ENCODE results near the gene CDC42BPB.

CDC42BPB gene

DNA sequence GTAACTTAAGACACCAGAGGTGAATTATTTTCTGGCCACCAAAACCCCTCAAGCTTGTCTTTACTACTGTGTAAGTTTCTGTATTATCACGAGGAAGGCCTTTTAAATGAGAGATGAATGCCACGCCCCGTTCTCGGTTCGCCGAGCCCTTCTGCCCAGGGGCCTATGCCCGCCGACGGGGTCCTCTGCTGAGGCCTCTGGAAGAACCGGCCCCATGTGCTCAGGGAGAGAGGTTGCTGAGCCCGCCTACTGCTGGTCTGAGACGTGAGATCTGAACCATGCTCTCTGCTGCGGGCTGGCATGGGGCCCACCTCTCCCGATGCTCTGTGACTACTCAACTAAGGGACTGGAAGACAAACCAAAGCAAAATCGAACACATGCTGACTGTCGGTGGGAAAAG lies 113.9 kb downstream of the CDC42BPB start:
- TF ChIP-seq, protein P1, sequence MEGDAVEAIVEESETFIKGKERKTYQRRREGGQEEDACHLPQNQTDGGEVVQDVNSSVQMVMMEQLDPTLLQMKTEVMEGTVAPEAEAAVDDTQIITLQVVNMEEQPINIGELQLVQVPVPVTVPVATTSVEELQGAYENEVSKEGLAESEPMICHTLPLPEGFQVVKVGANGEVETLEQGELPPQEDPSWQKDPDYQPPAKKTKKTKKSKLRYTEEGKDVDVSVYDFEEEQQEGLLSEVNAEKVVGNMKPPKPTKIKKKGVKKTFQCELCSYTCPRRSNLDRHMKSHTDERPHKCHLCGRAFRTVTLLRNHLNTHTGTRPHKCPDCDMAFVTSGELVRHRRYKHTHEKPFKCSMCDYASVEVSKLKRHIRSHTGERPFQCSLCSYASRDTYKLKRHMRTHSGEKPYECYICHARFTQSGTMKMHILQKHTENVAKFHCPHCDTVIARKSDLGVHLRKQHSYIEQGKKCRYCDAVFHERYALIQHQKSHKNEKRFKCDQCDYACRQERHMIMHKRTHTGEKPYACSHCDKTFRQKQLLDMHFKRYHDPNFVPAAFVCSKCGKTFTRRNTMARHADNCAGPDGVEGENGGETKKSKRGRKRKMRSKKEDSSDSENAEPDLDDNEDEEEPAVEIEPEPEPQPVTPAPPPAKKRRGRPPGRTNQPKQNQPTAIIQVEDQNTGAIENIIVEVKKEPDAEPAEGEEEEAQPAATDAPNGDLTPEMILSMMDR (IDR thresholded peaks at IDR 0.05; ENCODE audit: low read depth, low read length), result no peak
- no peaks in the 10 kb centered on the region for H3K9me3 ChIP-seq
- no peak for DNase-seq
- H3K4me3 ChIP-seq (ENCODE audit: low read depth, low read length), result no peak overlapping the region
- peaks cover 14% of the 10 kb centered on the region for H3K4me1 ChIP-seq
- no peaks in the 10 kb centered on the region for H3K27me3 ChIP-seq
- H3K36me3 ChIP-seq, result peaks cover 75% of the 10 kb centered on the region

GRCh38 chr14:102942069-102942468 lies 115.3 kb downstream of the CDC42BPB start:
- DNase-seq, result no peak
- H3K27me3 ChIP-seq, result no peaks in the 10 kb centered on the region
- peaks cover 77% of the 10 kb centered on the region for H3K36me3 ChIP-seq
- no peaks in the 10 kb centered on the region for H3K9me3 ChIP-seq
- no peak overlapping the region for H3K4me3 ChIP-seq (ENCODE audit: low read depth, low read length)
- TF ChIP-seq, protein P1 (IDR thresholded peaks at IDR 0.05; ENCODE audit: low read depth, low read length), result no peak
- H3K4me1 ChIP-seq, result peaks cover 14% of the 10 kb centered on the region

GRCh38 chr14:102941419-102942011 lies 115.8 kb downstream of the CDC42BPB start:
- Histone ChIP-seq H3K27me3 (no peaks in the 10 kb centered on the region), H3K4me1 (peaks cover 14% of the 10 kb centered on the region), H3K36me3 (peaks cover 73% of the 10 kb centered on the region), H3K4me3 (ENCODE audit: low read depth, low read length) (no peak overlapping the region), H3K9me3 (no peaks in the 10 kb centered on the region)
- DNase-seq, result peak; percentile 50
- TF ChIP-seq, protein P1 (IDR thresholded peaks at IDR 0.05; ENCODE audit: low read depth, low read length), result no peak

GRCh38 chr14:102940729-102941362 lies 116.5 kb downstream of the CDC42BPB start:
- peaks cover 14% of the 10 kb centered on the region for H3K4me1 ChIP-seq
- DNase-seq, result no peak
- H3K9me3 ChIP-seq, result no peaks in the 10 kb centered on the region
- H3K36me3 ChIP-seq, result peaks cover 69% of the 10 kb centered on the region
- no peak overlapping the region for H3K4me3 ChIP-seq (ENCODE audit: low read depth, low read length)
- no peaks in the 10 kb centered on the region for H3K27me3 ChIP-seq
- TF ChIP-seq, protein P1 (IDR thresholded peaks at IDR 0.05; ENCODE audit: low read depth, low read length), result no peak

GRCh38 chr14:102939820-102940561 lies 117.4 kb downstream of the CDC42BPB start:
- H3K27me3 ChIP-seq, result no peaks in the 10 kb centered on the region
- peaks cover 61% of the 10 kb centered on the region for H3K36me3 ChIP-seq
- no peak for DNase-seq
- H3K9me3 ChIP-seq, result no peaks in the 10 kb centered on the region
- peaks cover 14% of the 10 kb centered on the region for H3K4me1 ChIP-seq
- TF ChIP-seq, protein P1 (IDR thresholded peaks at IDR 0.05; ENCODE audit: low read depth, low read length), result no peak
- no peak overlapping the region for H3K4me3 ChIP-seq (ENCODE audit: low read depth, low read length)

DNA sequence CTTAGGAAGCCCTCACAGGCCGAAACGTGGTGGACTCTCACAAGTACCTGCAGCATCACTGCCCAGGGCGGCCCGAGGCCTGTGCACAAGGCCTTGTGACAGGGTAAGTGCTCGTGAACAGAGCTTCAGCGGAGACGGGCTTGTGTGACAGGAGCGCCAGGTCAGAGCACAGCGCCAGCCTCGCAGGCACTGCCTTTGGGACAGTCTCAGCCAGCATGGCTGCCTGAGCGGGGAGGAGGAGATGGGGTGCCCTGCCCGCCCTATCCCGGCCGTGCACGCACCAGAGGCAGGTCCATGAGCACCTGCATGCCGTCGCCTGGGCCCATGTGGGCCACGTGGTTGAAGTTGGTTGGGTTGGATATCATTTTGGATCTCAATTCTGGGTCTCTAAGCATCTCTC lies 118.0 kb downstream of the CDC42BPB start:
- DNase-seq, result no peak
- Histone ChIP-seq H3K9me3 (no peaks in the 10 kb centered on the region), H3K4me1 (peaks cover 14% of the 10 kb centered on the region), H3K4me3 (ENCODE audit: low read depth, low read length) (no peak overlapping the region), H3K27me3 (no peaks in the 10 kb centered on the region), H3K36me3 (peaks cover 54% of the 10 kb centered on the region)
- TF ChIP-seq, protein P1 (IDR thresholded peaks at IDR 0.05; ENCODE audit: low read depth, low read length), result no peak
